A549 (cell line): Measurements from ENCODE around the gene MACF1. TPM values are rescaled to one million over a fixed set of nuclear protein-coding genes. Genes with fewer than 3 reads are reported as not detected.
"Not testable (repeated sequence)": the region's sequence is repeated elsewhere in the genome, so short reads cannot be mapped to it uniquely, and the experiment has no call there.

Source experiments
- ATAC-seq, 2 experiments: fragments of 200-7000 bp in 1 of 2; fragments of >200 bp in 1 of 2; cut with Nextera tagmentation in 1 of 2; cut with Tn5 transposase in 1 of 2; 3 replicates each; pipeline versions ENCODE4 v1.8.0 to v1.9.1; 2018 to 2020; ENCODE audit warnings: mild to moderate bottlenecking in 1 of 2, moderate library complexity in 1 of 2
- CTCF ChIA-PET: fragments of 300-600 bp; sonication (Branson Sonifier 250); formaldehyde crosslinking; extraction: SDS; loops from one replicate; lab custom pipeline; 2021; ENCODE audit warnings: antibody characterized with exemption, inconsistent platforms; lab: Yijun Ruan, JAX
- POLR2A ChIA-PET: fragments of 350-600 bp; formaldehyde crosslinking; extraction: SDS; loops from one replicate; lab custom pipeline; 2021; ENCODE audit warnings: antibody characterized with exemption, inconsistent platforms; lab: Yijun Ruan, JAX
- DNase-seq, 2 experiments: peaks; one replicate each; pipeline versions ENCODE4 v3.0.0 to v3.0.0-alpha.2; 2011 to 2016; ENCODE audit warnings: low read depth in 1 of 2, low spot score in 1 of 2
- FAIRE-seq: peaks from 2 replicates; lab custom pipeline; 2011; peaks lifted over from hg19 to GRCh38; lab: Jason Lieb, UNC
- H3K27ac ChIP-seq, 2 experiments: fragments of >200 bp; sonication (Bioruptor Twin); formaldehyde crosslinking; 3 replicates each; pipeline ENCODE4 v1.5.1; 2016 to 2017
- H3K4me1 ChIP-seq: fragments of >200 bp; sonication (Bioruptor Twin); formaldehyde crosslinking; 3 replicates; pipeline ENCODE4 v1.6.1; 2016
- H3K4me2 ChIP-seq: fragments of >200 bp; sonication (Bioruptor Twin); formaldehyde crosslinking; 3 replicates; pipeline ENCODE4 v1.6.1; 2016
- H3K4me3 ChIP-seq: fragments of >200 bp; sonication (Bioruptor Twin); formaldehyde crosslinking; 3 replicates; pipeline ENCODE4 v1.5.1; 2016
- H3K9me3 ChIP-seq: fragments of >200 bp; sonication (Bioruptor Twin); formaldehyde crosslinking; 3 replicates; pipeline ENCODE4 v1.6.1; 2016
- BHLHE40 ChIP-seq: IDR thresholded peaks from 2 replicates; pipeline ENCODE4 v1.6.1; 2012; ENCODE audit warnings: low read depth, low read length, inconsistent platforms
- CBX2 ChIP-seq: fragments of 200-600 bp; sonication (generic); IDR thresholded peaks from 2 replicates; pipeline ENCODE4 v1.6.1; 2016; ENCODE audit warnings: low read depth, mild to moderate bottlenecking, borderline replicate concordance
- CHD2 ChIP-seq: fragments of 150-350 bp; IDR thresholded peaks from 2 replicates; pipeline ENCODE4 v1.6.1; 2014; ENCODE audit warnings: low read length; ENCODE audit not compliant: partially characterized antibody
- CHD4 ChIP-seq: fragments of 200-600 bp; sonication (generic); IDR thresholded peaks from 2 replicates; pipeline ENCODE4 v1.6.1; 2016; ENCODE audit warnings: antibody characterized with exemption, mild to moderate bottlenecking, borderline replicate concordance
- CTCF ChIP-seq: fragments of >200 bp; sonication (Bioruptor Twin); formaldehyde crosslinking; IDR thresholded peaks from 3 replicates; pipeline ENCODE4 v1.5.1; 2016
- E2F6 ChIP-seq: IDR thresholded peaks from 2 replicates; pipeline ENCODE4 v1.6.1; 2012; ENCODE audit warnings: low read depth, borderline replicate concordance
- FOSL2 ChIP-seq, 2 experiments: fragments of 450-650 bp in 1 of 2; fragments of >200 bp in 1 of 2; sonication (Bioruptor Twin) in 1 of 2; formaldehyde crosslinking; IDR thresholded peaks; 2 replicates each; pipeline versions ENCODE4 v1.5.0 to v1.6.1; 2016 to 2020; ENCODE audit warnings: mild to moderate bottlenecking in 1 of 2, moderate library complexity in 1 of 2
- GATA3 ChIP-seq: IDR thresholded peaks from 2 replicates; pipeline ENCODE4 v1.6.1; 2012; ENCODE audit warnings: borderline replicate concordance
- HDAC2 ChIP-seq: fragments of 200-600 bp; sonication (generic); IDR thresholded peaks from 2 replicates; pipeline ENCODE4 v1.6.1; 2016
- HES2 ChIP-seq: fragments of >200 bp; sonication (Bioruptor Twin); formaldehyde crosslinking; IDR thresholded peaks from 2 replicates; pipeline ENCODE4 v1.6.1; 2016
- HMGXB4 ChIP-seq: fragments of 250-450 bp; sonication (Bioruptor Pico); IDR thresholded peaks from 2 replicates; pipeline ENCODE4 v1.5.0; 2021; ENCODE audit warnings: mild to moderate bottlenecking, moderate library complexity, borderline replicate concordance
- HOXB13 ChIP-seq: fragments of 250-450 bp; sonication (Bioruptor Pico); IDR thresholded peaks from 2 replicates; pipeline ENCODE4 v1.5.0; 2020; ENCODE audit warnings: low read depth, mild to moderate bottlenecking, moderate library complexity
- HOXB5 ChIP-seq: fragments of 250-450 bp; sonication (Bioruptor Pico); IDR thresholded peaks from 2 replicates; pipeline ENCODE4 v1.5.0; 2020; ENCODE audit warnings: mild to moderate bottlenecking, moderate library complexity
- KDM1A ChIP-seq: fragments of 200-600 bp; sonication (generic); IDR thresholded peaks from 2 replicates; pipeline ENCODE4 v1.6.1; 2016; ENCODE audit warnings: low read depth, mild to moderate bottlenecking
- KDM5A ChIP-seq: fragments of 200-600 bp; sonication (generic); IDR thresholded peaks from 2 replicates; pipeline ENCODE4 v1.6.1; 2016; ENCODE audit warnings: antibody characterized with exemption, mild to moderate bottlenecking
- MAX ChIP-seq: IDR thresholded peaks from 2 replicates; pipeline ENCODE4 v1.6.1; 2012
- NFE2L2 ChIP-seq: fragments of 150-350 bp; conservative IDR thresholded peaks from 2 replicates; pipeline ENCODE4 v1.6.1; 2014; ENCODE audit warnings: low read length
- NPAS2 ChIP-seq: fragments of 250-450 bp; sonication (Bioruptor Pico); IDR thresholded peaks from 2 replicates; pipeline ENCODE4 v1.8.0; 2022; ENCODE audit warnings: mild to moderate bottlenecking, moderate library complexity, borderline replicate concordance
- POLR2A ChIP-seq: IDR thresholded peaks from 2 replicates; pipeline ENCODE4 v1.6.1; 2012; ENCODE audit warnings: mild to moderate bottlenecking, low read length
- POLR2AphosphoS2 ChIP-seq: conservative IDR thresholded peaks from 2 replicates; pipeline ENCODE4 v1.6.1; 2012; ENCODE audit warnings: low read length, improper control_type of control experiment, inconsistent platforms
- RARB ChIP-seq: fragments of 250-450 bp; sonication (Bioruptor Pico); IDR thresholded peaks from 2 replicates; pipeline ENCODE4 v1.8.0; 2021; ENCODE audit warnings: mild to moderate bottlenecking, moderate library complexity
- RCOR1 ChIP-seq: fragments of 150-350 bp; IDR thresholded peaks from 2 replicates; pipeline ENCODE4 v1.6.1; 2014; ENCODE audit warnings: antibody characterized with exemption, low read length, low read depth
- RFX5 ChIP-seq: fragments of 450-650 bp; IDR thresholded peaks from 2 replicates; pipeline ENCODE4 v1.7.1; 2014; ENCODE audit warnings: antibody characterized with exemption, mild to moderate bottlenecking, moderate library complexity
- SMC3 ChIP-seq: fragments of >200 bp; sonication (Bioruptor Twin); formaldehyde crosslinking; IDR thresholded peaks from 3 replicates; pipeline ENCODE4 v1.6.1; 2018; ENCODE audit warnings: inconsistent platforms
- SREBF2 ChIP-seq: fragments of 450-650 bp; IDR thresholded peaks from 2 replicates; pipeline ENCODE4 v1.6.1; 2014; ENCODE audit warnings: mild to moderate bottlenecking, moderate library complexity
- TP53 ChIP-seq: fragments of 250-450 bp; sonication (Bioruptor Pico); IDR thresholded peaks from 2 replicates; pipeline ENCODE4 v1.5.0; 2021; ENCODE audit warnings: mild to moderate bottlenecking, moderate library complexity
- WGBS: methylation state at CpG from one replicate; pipeline ENCODE4 v1.1.6; 2017; ENCODE audit errors: missing lambda C conversion rate; 5-methylcytosine and 5-hydroxymethylcytosine counted together
- polyA plus RNA-seq, 4 experiments: library from polyadenylated mRNA; depleted of rRNA in 3 of 4; stranded (reverse); fragments of >200 nt; fragmentation: RNase III in 1 of 4; extraction: RNeasy Plus Mini Kit Qiagen cat#74134 plus additional on column Dnase treatment in 1 of 4; gene quantifications; 2 replicates in 3 of 4; 3 replicates in 1 of 4; pipeline ENCODE4 v1.2.3, GENCODE V29; 2011 to 2017

MACF1 gene
- polyA plus RNA-seq, 2 of the 4 experiments (the other 2 are of a cell fraction), result 45.7 to 64.2 TPM

- TF ChIP-seq KDM5A (no peak), FOSL2 (IDR thresholded peaks at IDR 0.05) (no peak), FOSL2 (CRISPR knock-in tag; IDR thresholded peaks at IDR 0.05) (no peak), KDM1A (no peak), HES2 (no peak), HDAC2 (no peak), CTCF (no peak), GATA3 (no peak), CHD2 (no peak), HOXB5 (CRISPR knock-in tag) (no peak), MAX (no peak), NPAS2 (no peak), CBX2 (no peak)
- Histone ChIP-seq H3K27ac (no peak overlapping the region), H3K4me1 (no peaks in the 10 kb centered on the region), H3K4me3 (no peak overlapping the region), H3K4me2 (no peak overlapping the region), H3K9me3 (no peaks in the 10 kb centered on the region)
- no peak for ATAC-seq
- no peak for FAIRE-seq
- ChIA-PET POLR2A (no interaction called here), CTCF (no interaction called here)
- 87% methylated on average over 2 of the region's 2 CpGs for WGBS
- DNase-seq, result no peak
These were observed 241.1 kb downstream of the MACF1 start for GRCh38 chr1:39445573-39445972.

- no peaks in the 10 kb centered on the region for H3K9me3 ChIP-seq
- FAIRE-seq (no peak), DNase-seq (no peak), ATAC-seq (no peak)
- no peak overlapping the region for H3K4me2 ChIP-seq
- TF ChIP-seq CHD4 (no peak), FOSL2 (IDR thresholded peaks at IDR 0.05) (no peak), FOSL2 (CRISPR knock-in tag; IDR thresholded peaks at IDR 0.05) (no peak), HOXB5 (CRISPR knock-in tag) (no peak), RFX5 (no peak), NPAS2 (no peak), HOXB13 (CRISPR knock-in tag) (no peak), BHLHE40 (no peak), CHD2 (no peak), NFE2L2 (no peak), POLR2A (no peak), KDM5A (no peak), RCOR1 (no peak), SREBF2 (no peak), RARB (CRISPR knock-in tag) (no peak), GATA3 (no peak), HMGXB4 (CRISPR knock-in tag) (no peak), SMC3 (no peak), TP53 (CRISPR knock-in tag) (no peak), E2F6 (no peak), POLR2AphosphoS2 (no peak)
- WGBS, result 89% methylated on average over 5 of the region's 5 CpGs
- ChIA-PET CTCF (no interaction called here), POLR2A (no interaction called here)
- peaks cover 5% of the 10 kb centered on the region; the same call in 1 of the 3 replicates for H3K4me1 ChIP-seq
- no peak overlapping the region for H3K4me3 ChIP-seq
- no peak overlapping the region for H3K27ac ChIP-seq
These were observed 242.6 kb downstream of the MACF1 start for GRCh38 chr1:39446986-39447567.

GRCh38 chr1:39450041-39450440 is 245.5 kb downstream of the MACF1 start:
- H3K4me1 ChIP-seq, H3K4me2 ChIP-seq, FAIRE-seq, H3K4me3 ChIP-seq, POLR2A ChIA-PET, H3K27ac ChIP-seq, DNase-seq, H3K9me3 ChIP-seq, CTCF ChIA-PET, ATAC-seq: not testable (repeated sequence)
- WGBS, result 97% methylated on average over 4 of the region's 4 CpGs
